Activated naive CD4-positive, alpha-beta T cell treated with anti-CD3 and anti-CD28 coated beads, Interleukin-2, amount 50 U/mL, for 16 hours (primary cell): Measurements from ENCODE around the gene PTEN.
"Not testable (repeated sequence)": the region's sequence is repeated elsewhere in the genome, so short reads cannot be mapped to it uniquely, and the experiment has no call there.

Source experiments
- DNase-seq: peaks from one replicate; pipeline ENCODE4 v3.0.0-alpha.2; 2020

The PTEN gene

GRCh38 chr10:87846023-87846422 lies 17.4 kb upstream of the PTEN start:
- no peak for DNase-seq

- not testable (repeated sequence) for DNase-seq
These were observed 16.7 kb upstream of the PTEN start for GRCh38 chr10:87846711-87847110.

- DNase-seq: no peak
These were observed 15.9 kb upstream of the PTEN start for GRCh38 chr10:87847550-87847949.

- DNase-seq: no peak
These were observed 14.4 kb upstream of the PTEN start for GRCh38 chr10:87849001-87849400.

GRCh38 chr10:87850742-87851205 lies 12.7 kb upstream of the PTEN start:
- peak; percentile 42 for DNase-seq

GRCh38 chr10:87852089-87852488 lies 11.3 kb upstream of the PTEN start:
- no peak for DNase-seq

DNA sequence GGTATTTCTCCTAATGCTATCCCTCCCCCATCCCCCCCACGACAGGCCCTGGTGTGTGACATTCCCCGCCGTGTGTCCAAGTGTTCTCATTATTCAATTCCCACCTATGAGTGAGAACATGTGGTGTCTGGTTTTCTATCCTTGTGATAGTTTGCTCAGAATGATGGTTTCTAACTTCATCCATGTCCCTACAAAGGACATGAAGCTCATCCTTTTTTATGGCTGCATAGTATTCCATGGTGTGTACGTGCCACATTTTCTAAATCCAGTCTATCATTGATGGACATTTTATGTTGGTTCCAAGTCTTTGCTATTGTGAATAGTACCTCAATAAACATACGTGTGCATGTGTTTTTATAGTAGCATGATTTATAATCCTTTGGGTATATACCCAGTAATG lies 8.2 kb upstream of the PTEN start:
- DNase-seq: not testable (repeated sequence)

GRCh38 chr10:87855665-87856064 lies 7.8 kb upstream of the PTEN start:
- not testable (repeated sequence) for DNase-seq

DNA sequence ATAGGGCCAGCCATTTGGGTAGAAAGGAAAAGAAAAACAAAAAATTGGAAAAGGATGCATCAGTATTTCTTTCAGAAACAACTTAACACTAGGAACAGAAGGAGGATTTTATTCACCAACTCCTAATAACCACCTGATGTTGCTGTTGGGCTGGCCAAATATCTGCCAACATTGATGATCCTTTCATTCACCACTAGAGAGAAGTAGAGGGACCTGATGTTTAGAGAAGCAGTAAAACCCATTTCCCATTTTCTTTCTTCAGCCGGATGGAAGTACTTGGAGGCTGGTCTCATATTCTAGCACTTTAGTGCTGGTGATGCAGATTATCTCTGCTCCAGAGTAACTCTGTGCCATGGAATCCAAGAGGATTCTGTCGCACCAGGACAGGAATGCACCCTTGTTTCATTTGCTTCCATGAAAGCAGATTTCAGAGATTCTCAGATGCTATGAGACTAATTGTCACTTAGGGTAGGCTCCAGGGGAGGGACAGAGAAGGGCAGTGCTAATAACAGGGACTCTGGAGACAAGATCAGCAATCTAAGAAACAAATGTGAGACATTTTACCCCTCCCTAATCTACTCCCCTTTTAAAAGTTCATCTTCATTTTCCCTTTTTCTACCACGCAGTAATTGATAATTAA lies 3.1 kb upstream of the PTEN start:
- no peak for DNase-seq

DNA sequence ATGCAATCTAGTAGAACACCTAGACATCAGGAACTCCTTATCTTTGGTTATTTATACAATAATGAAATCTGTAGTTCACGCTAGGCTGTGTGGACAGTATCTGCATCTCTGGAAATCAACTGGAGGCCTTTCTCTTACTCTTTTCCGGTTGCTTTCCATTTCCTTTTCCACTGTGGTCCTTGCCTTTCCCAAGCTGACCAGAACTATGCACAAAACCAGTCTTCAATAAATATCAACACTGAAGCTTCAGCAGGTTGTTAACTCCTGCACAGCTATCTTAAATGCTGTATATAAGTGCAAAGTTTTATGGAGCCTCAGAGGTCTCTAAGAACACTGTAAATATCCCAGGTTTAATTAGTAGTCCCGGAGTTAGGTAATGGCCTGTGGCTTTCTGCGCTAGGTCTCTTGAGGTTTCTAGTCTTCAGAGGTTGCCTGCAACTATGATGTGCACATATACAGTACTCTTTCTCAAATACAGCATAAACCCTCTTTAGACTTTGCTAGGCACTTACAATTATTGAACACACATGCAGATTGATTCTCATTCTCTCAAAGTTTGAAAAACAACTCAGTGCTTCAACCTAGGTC lies 2.5 kb upstream of the PTEN start:
- DNase-seq: no peak

DNA sequence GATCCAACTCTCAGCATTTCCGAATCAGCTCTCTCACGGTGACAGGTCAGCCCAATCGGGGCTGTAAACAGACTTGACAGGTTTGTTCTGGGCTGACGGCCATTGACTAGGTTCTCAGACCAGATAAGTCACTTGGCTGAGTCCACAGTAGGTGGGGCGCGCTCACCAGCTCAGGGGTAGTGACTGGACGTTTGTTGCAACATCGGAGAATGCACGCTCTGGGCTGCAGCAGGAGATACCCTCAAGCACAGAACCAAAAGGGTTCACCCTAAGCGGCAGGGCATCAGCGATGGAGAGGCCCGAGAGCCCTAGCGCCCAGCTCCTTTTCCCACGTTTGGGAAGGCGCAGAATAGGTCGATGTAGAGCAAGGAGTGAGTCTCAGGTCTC lies 1.9 kb upstream of the PTEN start:
- peak; percentile 24 for DNase-seq

- DNase-seq: peak; percentile 93
These were observed 1.3 kb upstream of the PTEN start for GRCh38 chr10:87861953-87862678.

DNA sequence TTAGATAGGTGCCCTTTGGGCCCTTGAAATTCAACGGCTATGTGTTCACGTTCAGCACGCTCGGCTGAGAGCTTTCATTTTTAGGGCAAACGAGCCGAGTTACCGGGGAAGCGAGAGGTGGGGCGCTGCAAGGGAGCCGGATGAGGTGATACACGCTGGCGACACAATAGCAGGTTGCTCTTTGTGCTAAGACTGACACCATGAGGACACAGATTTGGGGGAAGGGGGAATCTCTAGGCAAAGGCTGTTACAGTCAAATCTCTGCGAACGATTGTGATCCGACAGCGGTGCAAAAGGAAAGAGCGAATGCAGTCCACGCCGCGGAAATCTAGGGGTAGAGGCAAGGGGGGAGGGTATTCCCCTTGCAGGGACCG lies 759 bp upstream of the PTEN start:
- peak; percentile 74 for DNase-seq

- DNase-seq: peak; percentile 24
These were observed 598 bp downstream of the PTEN start for GRCh38 chr10:87863951-87864495.

DNA sequence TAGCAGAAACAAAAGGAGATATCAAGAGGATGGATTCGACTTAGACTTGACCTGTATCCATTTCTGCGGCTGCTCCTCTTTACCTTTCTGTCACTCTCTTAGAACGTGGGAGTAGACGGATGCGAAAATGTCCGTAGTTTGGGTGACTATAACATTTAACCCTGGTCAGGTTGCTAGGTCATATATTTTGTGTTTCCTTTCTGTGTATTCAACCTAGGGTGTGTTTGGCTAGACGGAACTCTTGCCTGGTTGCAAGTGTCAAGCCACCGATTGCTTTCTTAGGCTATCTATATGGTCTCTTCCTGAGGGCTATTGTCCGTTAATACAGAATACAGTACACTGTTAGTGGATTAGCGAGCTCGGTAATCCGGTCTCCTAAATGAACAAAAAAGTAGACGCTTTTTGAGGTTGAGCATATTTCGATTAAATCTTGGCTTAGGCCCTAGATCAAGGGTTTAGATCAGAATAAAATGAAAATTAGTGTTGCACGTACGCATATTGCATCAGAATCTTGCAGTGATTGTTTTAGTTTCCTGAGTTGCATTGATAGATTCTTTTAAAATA lies 1.2 kb downstream of the PTEN start:
- DNase-seq: no peak

DNA sequence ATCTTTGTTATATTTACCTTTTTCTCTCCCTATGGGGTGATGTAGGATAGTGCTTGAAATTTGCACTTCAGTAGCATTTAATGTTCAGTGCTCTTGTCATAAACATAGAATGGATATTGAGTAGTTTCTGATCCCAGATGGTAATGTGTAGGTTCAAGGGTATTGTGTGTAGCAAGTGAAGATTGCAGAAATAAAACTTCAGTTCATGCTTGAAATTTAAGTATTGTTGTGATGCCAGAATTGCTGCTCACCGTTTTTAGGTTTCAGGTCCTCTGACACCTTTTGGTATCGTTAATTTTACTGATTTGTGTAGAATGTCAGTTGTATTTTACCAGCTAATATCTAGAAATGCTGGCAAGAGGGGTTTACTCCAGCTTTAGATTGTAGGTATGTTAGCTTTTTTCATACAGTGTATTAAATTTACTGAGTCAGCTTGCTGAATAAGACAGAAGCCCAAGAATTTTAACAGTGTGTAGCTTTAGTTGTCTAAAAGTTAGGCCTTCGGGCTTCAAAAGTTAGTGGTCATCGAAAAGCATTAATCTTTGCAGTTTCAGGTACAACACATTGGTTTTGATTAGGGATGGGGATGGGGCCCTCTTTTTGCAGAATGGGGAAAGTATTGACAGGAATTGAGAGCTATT lies 1.9 kb downstream of the PTEN start:
- DNase-seq: no peak

- no peak for DNase-seq
These were observed 3.1 kb downstream of the PTEN start for GRCh38 chr10:87866412-87866974.

- DNase-seq: no peak
These were observed 4.0 kb downstream of the PTEN start for GRCh38 chr10:87867453-87867852.

GRCh38 chr10:87868277-87868676 lies 4.9 kb downstream of the PTEN start:
- DNase-seq: no peak

DNA sequence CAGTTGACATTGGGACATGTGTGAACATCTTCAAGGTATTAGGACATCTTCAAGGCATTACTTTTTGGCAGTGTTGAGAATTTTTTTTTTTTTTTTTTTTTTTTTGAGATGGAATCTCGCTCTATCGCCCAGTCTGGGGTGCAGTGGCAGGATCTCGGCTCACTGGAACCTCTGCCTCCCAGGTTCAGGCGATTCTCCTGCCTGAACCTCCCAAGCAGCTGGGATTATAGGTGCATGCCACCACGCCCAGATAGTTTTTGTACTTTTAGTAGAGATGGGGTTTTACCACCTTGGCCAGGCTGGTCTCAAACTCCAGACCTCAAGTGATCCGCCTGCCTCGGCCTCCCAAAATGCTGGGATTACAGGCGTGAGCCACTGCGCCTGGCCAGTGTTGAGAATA lies 5.7 kb downstream of the PTEN start:
- not testable (repeated sequence) for DNase-seq

GRCh38 chr10:87869773-87870551 lies 6.5 kb downstream of the PTEN start:
- DNase-seq: no peak

DNA sequence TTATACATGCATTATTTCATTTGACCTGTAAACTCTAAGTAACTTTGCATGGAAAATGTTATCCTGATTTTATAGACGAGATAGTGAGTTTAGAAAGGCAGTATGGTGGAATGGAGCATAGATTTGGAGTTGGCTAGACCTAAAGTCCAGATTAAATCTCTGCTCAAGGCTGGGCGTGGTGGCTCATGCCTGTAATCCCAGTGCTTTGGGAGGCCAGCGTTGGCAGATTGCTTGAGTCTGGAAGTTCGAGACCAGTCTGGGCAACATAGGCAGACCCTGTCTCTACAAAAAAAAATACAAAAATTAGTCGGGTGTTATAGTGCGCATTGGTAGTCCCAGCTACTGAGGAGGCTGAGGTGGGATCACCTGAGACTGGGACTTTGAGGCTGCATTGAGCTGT lies 9.4 kb downstream of the PTEN start:
- DNase-seq: no peak
